ENCODE results near the gene THSD7A.

The THSD7A gene

DNA sequence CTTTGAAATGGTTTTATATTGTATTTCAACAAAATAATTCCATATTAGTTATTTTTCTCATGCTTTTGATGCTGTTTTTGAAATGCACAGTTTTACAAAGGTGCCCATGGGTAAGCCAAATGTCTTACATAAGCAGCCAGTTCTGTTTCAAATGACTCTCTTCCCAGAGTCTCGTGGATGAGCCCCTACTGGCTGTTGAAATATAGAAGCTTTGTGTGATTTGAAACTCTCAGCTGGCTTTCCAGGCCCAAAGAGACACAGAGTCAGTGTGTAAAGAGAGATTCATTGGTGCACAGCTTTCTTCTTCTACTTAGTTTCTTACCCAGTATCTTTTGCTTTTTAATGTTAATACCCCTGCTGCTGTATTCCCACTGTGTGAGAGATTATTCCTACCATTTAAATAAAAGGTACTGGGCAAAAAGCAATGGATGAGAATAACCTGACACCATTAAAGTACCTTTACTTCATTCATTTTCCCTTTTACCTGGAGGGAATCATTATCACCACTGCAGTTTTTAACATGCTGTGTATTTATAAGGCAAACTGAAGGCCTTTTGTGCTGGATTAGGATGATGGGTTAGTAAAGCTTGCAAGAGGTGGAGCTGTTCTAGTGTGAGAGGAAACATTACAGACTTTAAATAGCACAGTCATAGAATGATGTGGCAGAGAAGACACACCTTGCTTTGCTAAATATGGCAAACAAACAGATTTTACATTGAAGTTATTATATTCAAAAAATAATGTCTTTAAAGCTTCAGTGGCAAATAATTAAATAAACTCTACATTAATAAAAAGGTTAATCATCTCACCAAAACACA lies 415.1 kb downstream of the THSD7A start:
- Histone ChIP-seq H3K36me3 (ENCODE audit: control insufficient read depth in 2 of 2, insufficient read depth in 2 of 2, low read length in 2 of 2) (no peaks in the 10 kb centered on the region), H3K9ac (ENCODE audit: low read length in 2 of 2) (no peak overlapping the region), H3K9me3 (ENCODE audit: control insufficient read depth in 2 of 2, low read length in 2 of 2) (peaks cover 2 to 6% of the 10 kb centered on the region in 2 donors), H3K27me3 (ENCODE audit: control insufficient read depth in 1 of 2, insufficient read depth in 2 of 2, low read length in 2 of 2) (no peaks in the 10 kb centered on the region), H3K4me3 (ENCODE audit: low read length in 2 of 2) (no peak overlapping the region), H3K4me1 (ENCODE audit: control insufficient read depth, insufficient read depth, low read length) (no peaks in the 10 kb centered on the region), H3K27ac (ENCODE audit: low read length) (no peak overlapping the region)

DNA sequence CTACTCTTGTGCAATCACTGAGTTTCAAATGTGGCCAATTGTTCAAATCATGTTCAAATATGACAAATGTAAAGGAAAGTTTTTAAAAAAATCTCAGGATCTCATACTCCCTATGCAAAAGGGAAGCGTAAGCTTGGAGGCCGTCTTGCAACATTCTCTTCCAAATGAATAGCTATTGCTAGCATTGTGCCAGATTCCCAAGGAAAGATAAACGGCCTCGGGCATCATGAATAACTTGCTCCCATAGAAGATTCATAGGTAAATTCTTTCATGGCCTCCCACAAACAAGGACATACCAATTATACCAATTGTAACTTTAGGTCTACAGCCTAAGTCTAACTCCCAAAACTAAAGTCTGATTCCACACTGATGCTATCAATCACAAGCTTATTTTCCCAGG lies 416.9 kb downstream of the THSD7A start:
- no peak overlapping the region for H3K4me3 ChIP-seq (ENCODE audit: low read length in 2 of 2)
- H3K9ac ChIP-seq (ENCODE audit: low read length in 2 of 2), result no peak overlapping the region
- no peak overlapping the region for H3K27ac ChIP-seq (ENCODE audit: low read length)
- peaks cover 2 to 6% of the 10 kb centered on the region in 2 donors for H3K9me3 ChIP-seq (ENCODE audit: control insufficient read depth in 2 of 2, low read length in 2 of 2)
- no peaks in the 10 kb centered on the region for H3K4me1 ChIP-seq (ENCODE audit: control insufficient read depth, insufficient read depth, low read length)
- no peaks in the 10 kb centered on the region for H3K27me3 ChIP-seq (ENCODE audit: control insufficient read depth in 1 of 2, insufficient read depth in 2 of 2, low read length in 2 of 2)
- no peaks in the 10 kb centered on the region for H3K36me3 ChIP-seq (ENCODE audit: control insufficient read depth in 2 of 2, insufficient read depth in 2 of 2, low read length in 2 of 2)

DNA sequence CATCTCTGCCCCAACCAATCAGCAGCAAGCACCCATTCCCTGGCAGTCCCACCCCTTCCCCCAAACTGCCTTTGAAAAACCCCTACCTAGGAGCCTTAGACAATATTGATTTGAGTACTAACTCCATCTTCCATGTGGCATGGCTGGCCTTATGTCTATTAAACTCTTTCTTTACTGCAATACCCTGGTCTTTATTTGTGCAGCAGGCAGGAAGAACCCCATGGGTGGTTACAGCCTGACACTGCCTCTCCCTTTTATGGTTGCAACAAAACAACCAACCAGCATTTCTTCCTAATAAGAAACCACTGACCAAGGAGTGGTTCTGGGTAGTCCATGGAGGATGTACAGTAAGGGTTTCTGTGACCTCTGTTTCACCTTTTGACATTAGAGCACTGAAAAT lies 418.1 kb downstream of the THSD7A start:
- Histone ChIP-seq H3K36me3 (ENCODE audit: control insufficient read depth in 2 of 2, insufficient read depth in 2 of 2, low read length in 2 of 2) (no peaks in the 10 kb centered on the region), H3K27ac (ENCODE audit: low read length) (no peak overlapping the region), H3K4me1 (ENCODE audit: control insufficient read depth, insufficient read depth, low read length) (no peaks in the 10 kb centered on the region), H3K27me3 (ENCODE audit: control insufficient read depth in 1 of 2, insufficient read depth in 2 of 2, low read length in 2 of 2) (no peaks in the 10 kb centered on the region), H3K9me3 (ENCODE audit: control insufficient read depth in 2 of 2, low read length in 2 of 2) (peaks cover 2 to 6% of the 10 kb centered on the region in 2 donors), H3K4me3 (ENCODE audit: low read length in 2 of 2) (no peak overlapping the region), H3K9ac (ENCODE audit: low read length in 2 of 2) (no peak overlapping the region)

DNA sequence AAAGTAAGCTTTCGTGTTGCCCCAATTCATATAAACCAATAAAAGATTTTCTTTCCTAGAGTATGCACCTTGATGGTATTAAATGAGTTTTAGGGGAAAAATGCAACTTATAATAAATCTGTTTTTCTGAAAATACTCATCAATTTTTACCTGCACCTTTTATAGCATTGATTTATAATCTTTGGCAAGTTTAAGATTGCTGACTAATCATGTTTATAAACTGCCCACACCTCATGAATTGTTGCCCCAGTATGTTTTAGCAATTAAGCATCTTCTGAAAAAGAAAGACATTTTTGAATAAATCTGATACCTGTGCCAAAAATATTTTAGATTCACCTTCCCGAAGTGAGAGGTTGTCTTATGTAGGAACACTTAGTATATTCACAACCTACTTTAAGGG lies 420.0 kb downstream of the THSD7A start:
- no peak overlapping the region for H3K27ac ChIP-seq (ENCODE audit: low read length)
- no peaks in the 10 kb centered on the region for H3K36me3 ChIP-seq (ENCODE audit: control insufficient read depth in 2 of 2, insufficient read depth in 2 of 2, low read length in 2 of 2)
- no peaks in the 10 kb centered on the region for H3K4me1 ChIP-seq (ENCODE audit: control insufficient read depth, insufficient read depth, low read length)
- peaks cover 2 to 6% of the 10 kb centered on the region in 2 donors for H3K9me3 ChIP-seq (ENCODE audit: control insufficient read depth in 2 of 2, low read length in 2 of 2)
- H3K9ac ChIP-seq (ENCODE audit: low read length in 2 of 2), result no peak overlapping the region
- H3K4me3 ChIP-seq (ENCODE audit: low read length in 2 of 2), result no peak overlapping the region
- no peaks in the 10 kb centered on the region for H3K27me3 ChIP-seq (ENCODE audit: control insufficient read depth in 1 of 2, insufficient read depth in 2 of 2, low read length in 2 of 2)

DNA sequence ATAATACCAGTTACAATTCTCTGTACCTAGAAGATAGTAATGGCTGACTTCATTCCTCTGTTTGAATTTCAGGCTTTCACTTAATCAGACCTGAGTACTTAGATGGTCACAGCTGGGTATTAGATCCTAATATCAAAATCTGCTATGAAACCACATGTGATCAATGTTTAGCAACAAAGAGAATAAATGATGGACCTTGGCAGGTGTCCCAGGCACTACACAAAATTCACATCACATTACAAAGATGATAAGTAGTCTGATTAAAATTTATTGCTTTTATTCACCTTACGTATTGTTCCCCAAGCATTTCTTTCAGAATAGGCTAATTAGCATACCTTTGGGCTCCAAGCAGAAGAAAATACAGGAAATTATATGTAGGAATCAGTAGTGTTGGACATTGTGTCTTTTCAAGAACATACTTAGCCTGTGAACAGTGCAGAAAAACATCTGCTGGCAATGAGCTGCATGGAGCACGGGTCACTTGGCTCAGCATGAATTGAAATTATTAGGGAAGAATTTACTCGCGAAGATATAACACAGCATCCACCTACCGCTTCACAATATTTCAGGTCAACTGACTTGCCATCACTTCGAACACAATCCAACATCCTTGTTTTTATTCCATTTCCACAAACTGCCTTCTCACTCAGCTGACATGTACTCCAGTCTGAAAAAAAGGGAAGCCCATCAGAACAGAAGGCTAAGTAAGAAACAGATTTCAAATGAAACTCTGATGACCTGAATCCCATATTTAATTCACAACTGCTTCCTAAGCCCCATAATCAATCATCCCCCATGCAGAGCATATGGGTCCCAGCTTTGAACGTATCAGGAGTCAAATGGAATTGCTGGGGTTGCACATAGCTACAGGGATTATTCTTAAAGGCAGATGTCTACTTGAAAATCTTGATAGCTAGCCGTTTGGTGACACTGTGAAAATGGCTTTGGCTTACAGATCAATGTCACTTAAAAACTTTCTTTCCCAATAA lies 421.0 kb downstream of the THSD7A start:
- no peaks in the 10 kb centered on the region for H3K4me1 ChIP-seq (ENCODE audit: control insufficient read depth, insufficient read depth, low read length)
- peaks cover 2 to 6% of the 10 kb centered on the region in 2 donors for H3K9me3 ChIP-seq (ENCODE audit: control insufficient read depth in 2 of 2, low read length in 2 of 2)
- no peaks in the 10 kb centered on the region for H3K27me3 ChIP-seq (ENCODE audit: control insufficient read depth in 1 of 2, insufficient read depth in 2 of 2, low read length in 2 of 2)
- no peak overlapping the region for H3K4me3 ChIP-seq (ENCODE audit: low read length in 2 of 2)
- no peaks in the 10 kb centered on the region for H3K36me3 ChIP-seq (ENCODE audit: control insufficient read depth in 2 of 2, insufficient read depth in 2 of 2, low read length in 2 of 2)
- H3K27ac ChIP-seq (ENCODE audit: low read length), result no peak overlapping the region
- no peak overlapping the region for H3K9ac ChIP-seq (ENCODE audit: low read length in 2 of 2)

DNA sequence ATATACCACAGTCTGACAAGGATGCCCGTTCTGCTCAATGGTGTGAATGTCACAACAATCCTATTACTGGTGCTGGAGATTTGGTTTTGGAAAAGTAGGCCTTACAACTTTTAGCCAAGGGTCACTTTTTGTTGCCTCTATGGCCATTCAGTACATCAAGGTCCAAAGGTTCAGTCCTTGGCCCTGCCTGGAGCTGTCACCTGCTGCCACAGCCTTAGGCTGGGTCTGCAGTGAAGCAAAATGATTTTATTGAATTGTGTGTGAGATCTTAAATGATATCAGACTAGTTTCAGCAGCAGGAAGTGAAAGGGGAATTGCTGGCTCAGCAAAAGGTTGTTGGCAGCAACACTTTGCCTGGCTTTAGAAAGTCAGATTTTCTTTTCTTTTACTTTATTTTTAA lies 427.6 kb downstream of the THSD7A start:
- no peaks in the 10 kb centered on the region for H3K36me3 ChIP-seq (ENCODE audit: control insufficient read depth in 2 of 2, insufficient read depth in 2 of 2, low read length in 2 of 2)
- no peaks in the 10 kb centered on the region for H3K4me1 ChIP-seq (ENCODE audit: control insufficient read depth, insufficient read depth, low read length)
- no peaks in the 10 kb centered on the region for H3K9me3 ChIP-seq (ENCODE audit: control insufficient read depth in 2 of 2, low read length in 2 of 2)
- no peak overlapping the region for H3K27ac ChIP-seq (ENCODE audit: low read length)
- H3K4me3 ChIP-seq (ENCODE audit: low read length in 2 of 2), result no peak overlapping the region
- no peak overlapping the region for H3K9ac ChIP-seq (ENCODE audit: low read length in 2 of 2)
- H3K27me3 ChIP-seq (ENCODE audit: control insufficient read depth in 1 of 2, insufficient read depth in 2 of 2, low read length in 2 of 2), result no peaks in the 10 kb centered on the region

DNA sequence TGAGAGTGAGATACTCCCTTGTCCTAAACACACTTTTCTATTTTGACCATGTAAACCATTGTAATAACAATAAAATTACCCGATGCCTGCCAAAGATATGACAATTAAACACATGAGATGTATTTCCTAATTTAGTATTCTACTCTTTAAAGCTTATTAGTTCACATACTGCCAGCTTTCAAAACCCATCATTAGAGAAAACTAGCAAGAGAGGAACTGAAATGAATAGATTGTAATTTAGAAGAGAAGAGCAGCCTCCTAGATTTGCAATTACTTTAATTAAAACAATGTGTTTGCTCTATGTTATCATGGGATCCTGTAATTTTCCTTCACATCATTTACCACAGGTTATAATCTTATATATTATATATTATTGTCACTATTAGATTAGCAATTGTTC lies 428.2 kb downstream of the THSD7A start:
- Histone ChIP-seq H3K27me3 (ENCODE audit: control insufficient read depth in 1 of 2, insufficient read depth in 2 of 2, low read length in 2 of 2) (no peaks in the 10 kb centered on the region), H3K4me1 (ENCODE audit: control insufficient read depth, insufficient read depth, low read length) (no peaks in the 10 kb centered on the region), H3K4me3 (ENCODE audit: low read length in 2 of 2) (no peak overlapping the region), H3K9ac (ENCODE audit: low read length in 2 of 2) (no peak overlapping the region), H3K27ac (ENCODE audit: low read length) (no peak overlapping the region), H3K36me3 (ENCODE audit: control insufficient read depth in 2 of 2, insufficient read depth in 2 of 2, low read length in 2 of 2) (no peaks in the 10 kb centered on the region), H3K9me3 (ENCODE audit: control insufficient read depth in 2 of 2, low read length in 2 of 2) (no peaks in the 10 kb centered on the region)

DNA sequence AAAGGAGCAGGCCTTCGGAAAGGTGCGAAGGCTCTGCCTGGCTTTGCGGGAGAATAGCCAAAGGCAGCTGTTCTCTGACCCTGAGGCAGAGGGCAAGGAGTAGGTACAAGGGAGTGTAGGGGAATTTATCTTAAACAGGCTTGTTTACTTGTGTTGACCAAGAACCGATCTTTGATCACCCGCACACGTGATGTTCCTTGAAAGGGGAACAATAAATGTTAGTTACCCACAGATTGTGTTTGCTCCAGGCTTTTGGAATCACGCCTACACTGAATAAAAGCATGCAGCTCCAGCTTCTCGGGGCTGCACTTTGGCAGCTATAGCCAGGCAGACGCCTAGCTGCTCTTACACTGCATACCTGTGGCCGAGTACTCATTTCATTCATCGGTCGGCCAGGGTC lies 437.6 kb downstream of the THSD7A start:
- Histone ChIP-seq H3K9me3 (ENCODE audit: control insufficient read depth in 2 of 2, low read length in 2 of 2) (peaks cover 0 to 3% of the 10 kb centered on the region in 2 donors), H3K27ac (ENCODE audit: low read length) (no peak overlapping the region), H3K27me3 (ENCODE audit: control insufficient read depth in 1 of 2, insufficient read depth in 2 of 2, low read length in 2 of 2) (no peaks in the 10 kb centered on the region)

DNA sequence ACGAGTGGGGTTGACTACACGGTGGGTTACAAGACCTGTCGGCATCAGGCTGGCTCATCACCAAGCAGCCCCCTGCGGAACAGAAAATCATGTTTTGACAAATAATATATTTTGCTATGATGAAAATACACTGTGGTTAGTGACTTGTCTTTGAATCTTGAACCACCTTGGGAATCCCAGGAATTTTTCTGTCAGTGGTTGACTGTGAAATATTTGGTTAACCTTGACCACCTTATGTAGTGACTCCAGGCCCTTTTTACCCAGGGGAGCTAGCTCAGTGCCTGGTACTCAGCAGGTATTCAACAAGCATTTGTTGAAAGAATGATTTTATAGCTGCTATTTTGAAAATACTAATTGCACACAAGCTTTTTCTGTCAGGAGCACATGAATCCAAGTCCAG lies 452.4 kb downstream of the THSD7A start:
- H3K4me1 ChIP-seq (ENCODE audit: control insufficient read depth, insufficient read depth, low read length), result no peaks in the 10 kb centered on the region
- no peaks in the 10 kb centered on the region for H3K27me3 ChIP-seq (ENCODE audit: control insufficient read depth in 1 of 2, insufficient read depth in 2 of 2, low read length in 2 of 2)
- no peak overlapping the region for H3K9ac ChIP-seq (ENCODE audit: low read length in 2 of 2)
- H3K36me3 ChIP-seq (ENCODE audit: control insufficient read depth in 2 of 2, insufficient read depth in 2 of 2, low read length in 2 of 2), result no peaks in the 10 kb centered on the region
- no peak overlapping the region for H3K27ac ChIP-seq (ENCODE audit: low read length)
- no peaks in the 10 kb centered on the region for H3K9me3 ChIP-seq (ENCODE audit: control insufficient read depth in 2 of 2, low read length in 2 of 2)
- H3K4me3 ChIP-seq (ENCODE audit: low read length in 2 of 2), result no peak overlapping the region

More for the DNA sequence above, 437.6 kb downstream of the THSD7A start:
- H3K4me1 ChIP-seq (ENCODE audit: control insufficient read depth, insufficient read depth, low read length), result no peaks in the 10 kb centered on the region
- H3K4me3 ChIP-seq (ENCODE audit: low read length in 2 of 2), result no peak overlapping the region
- no peak overlapping the region for H3K9ac ChIP-seq (ENCODE audit: low read length in 2 of 2)
- no peaks in the 10 kb centered on the region for H3K36me3 ChIP-seq (ENCODE audit: control insufficient read depth in 2 of 2, insufficient read depth in 2 of 2, low read length in 2 of 2)

DNA sequence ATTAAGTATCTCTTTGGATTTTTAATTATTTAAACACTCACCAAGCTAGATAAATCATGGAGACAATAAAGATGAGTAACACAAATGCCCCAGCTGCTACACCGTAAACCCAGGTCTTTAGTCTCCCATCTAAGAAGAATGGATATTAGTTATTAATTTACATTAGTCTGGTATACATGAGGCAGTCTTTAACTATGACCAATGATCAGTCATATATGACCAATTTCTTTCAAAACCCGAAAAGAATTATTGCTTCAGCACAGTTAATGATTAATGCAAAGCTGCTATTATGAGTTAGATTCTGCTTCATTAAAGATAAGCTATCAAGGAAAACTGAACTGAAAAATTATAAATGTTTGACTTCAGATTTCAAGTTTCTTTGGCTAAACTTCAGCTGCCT lies 455.5 kb downstream of the THSD7A start:
- H3K27ac ChIP-seq (ENCODE audit: low read length), result no peak overlapping the region
- H3K27me3 ChIP-seq (ENCODE audit: control insufficient read depth in 1 of 2, insufficient read depth in 2 of 2, low read length in 2 of 2), result no peaks in the 10 kb centered on the region

More for the DNA sequence above, 455.5 kb downstream of the THSD7A start:
- Histone ChIP-seq H3K9ac (ENCODE audit: low read length in 2 of 2) (no peak overlapping the region), H3K4me3 (ENCODE audit: low read length in 2 of 2) (no peak overlapping the region), H3K4me1 (ENCODE audit: control insufficient read depth, insufficient read depth, low read length) (no peaks in the 10 kb centered on the region), H3K9me3 (ENCODE audit: control insufficient read depth in 2 of 2, low read length in 2 of 2) (no peaks in the 10 kb centered on the region), H3K36me3 (ENCODE audit: control insufficient read depth in 2 of 2, insufficient read depth in 2 of 2, low read length in 2 of 2) (no peaks in the 10 kb centered on the region)
